ENCODE data around the gene RBM42.
"Not testable (repeated sequence)": the region's sequence is repeated elsewhere in the genome, so short reads cannot be mapped to it uniquely, and the experiment has no call there.

The RBM42 gene, protein sequence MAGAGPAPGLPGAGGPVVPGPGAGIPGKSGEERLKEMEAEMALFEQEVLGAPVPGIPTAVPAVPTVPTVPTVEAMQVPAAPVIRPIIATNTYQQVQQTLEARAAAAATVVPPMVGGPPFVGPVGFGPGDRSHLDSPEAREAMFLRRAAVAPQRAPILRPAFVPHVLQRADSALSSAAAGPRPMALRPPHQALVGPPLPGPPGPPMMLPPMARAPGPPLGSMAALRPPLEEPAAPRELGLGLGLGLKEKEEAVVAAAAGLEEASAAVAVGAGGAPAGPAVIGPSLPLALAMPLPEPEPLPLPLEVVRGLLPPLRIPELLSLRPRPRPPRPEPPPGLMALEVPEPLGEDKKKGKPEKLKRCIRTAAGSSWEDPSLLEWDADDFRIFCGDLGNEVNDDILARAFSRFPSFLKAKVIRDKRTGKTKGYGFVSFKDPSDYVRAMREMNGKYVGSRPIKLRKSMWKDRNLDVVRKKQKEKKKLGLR

DNA sequence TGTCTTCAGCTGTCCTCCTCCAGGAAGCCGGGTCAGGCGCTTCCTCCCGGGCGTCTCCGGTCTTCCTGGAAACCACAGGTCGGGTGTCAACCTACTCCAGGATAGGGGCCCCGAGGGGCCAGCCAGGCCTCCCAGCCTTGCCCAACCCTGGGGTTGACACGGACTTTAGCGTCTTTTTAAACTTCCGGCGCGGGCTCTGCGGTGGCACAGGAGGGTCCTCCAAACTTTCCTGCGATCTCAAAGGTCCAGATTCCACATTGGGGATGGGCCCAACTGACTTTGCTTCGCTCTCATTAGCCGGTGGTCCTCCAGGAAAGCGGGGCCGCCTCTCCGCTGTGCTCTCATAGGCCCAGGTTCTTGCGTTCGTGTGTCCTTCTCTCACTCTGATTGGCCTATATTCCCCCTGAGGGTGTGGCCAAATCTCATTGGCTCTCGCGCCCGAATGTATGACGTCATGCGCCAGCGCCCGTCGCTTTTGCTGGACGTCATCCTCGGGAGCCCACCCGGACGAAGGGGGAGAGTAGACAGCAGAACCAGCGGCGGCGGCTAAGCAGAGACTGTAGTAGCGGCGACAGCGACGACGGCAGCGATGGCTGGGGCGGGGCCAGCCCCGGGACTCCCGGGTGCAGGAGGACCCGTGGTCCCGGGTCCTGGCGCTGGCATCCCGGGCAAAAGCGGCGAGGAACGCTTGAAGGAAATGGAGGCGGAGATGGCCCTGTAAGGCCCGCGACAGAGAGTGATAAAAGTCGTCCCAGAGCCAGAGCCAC lies at the start of gene RBM42:
TSS of gene RBM42 (plus strand) at position 472 of the 767 bp plus-strand sequence. CDS start at position 590, 118 bp downstream.
- DNase-seq = peak; percentile 85

DNA sequence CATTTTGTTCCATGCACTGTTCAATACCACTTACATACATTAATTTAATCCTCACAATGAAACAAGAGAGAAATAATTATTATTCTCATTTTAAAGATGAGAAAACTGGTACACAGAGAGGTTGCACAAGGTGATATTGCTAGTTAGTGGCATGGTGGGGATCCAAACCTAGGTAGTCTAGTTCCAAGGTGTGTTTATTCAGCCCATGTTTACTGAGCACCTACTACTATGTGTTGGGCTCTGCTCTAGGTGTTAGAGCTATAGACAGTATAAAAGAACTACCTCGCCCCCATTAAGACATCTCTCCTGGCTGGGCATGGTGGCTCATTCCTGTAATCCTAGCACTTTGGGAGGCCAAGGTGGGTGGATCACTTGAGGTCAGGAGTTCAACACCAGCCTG lies 46.1 kb upstream of the RBM42 start:
- DNase-seq = no peak

GRCh38 chr19:35585848-35586247 lies 43.0 kb upstream of the RBM42 start, which contains the start of gene PMIS2:
Gene PMIS2 (plus strand): TSS chr19:35586173. CDS start chr19:35586260, 87 bp downstream.
- DNase-seq = no peak

DNA sequence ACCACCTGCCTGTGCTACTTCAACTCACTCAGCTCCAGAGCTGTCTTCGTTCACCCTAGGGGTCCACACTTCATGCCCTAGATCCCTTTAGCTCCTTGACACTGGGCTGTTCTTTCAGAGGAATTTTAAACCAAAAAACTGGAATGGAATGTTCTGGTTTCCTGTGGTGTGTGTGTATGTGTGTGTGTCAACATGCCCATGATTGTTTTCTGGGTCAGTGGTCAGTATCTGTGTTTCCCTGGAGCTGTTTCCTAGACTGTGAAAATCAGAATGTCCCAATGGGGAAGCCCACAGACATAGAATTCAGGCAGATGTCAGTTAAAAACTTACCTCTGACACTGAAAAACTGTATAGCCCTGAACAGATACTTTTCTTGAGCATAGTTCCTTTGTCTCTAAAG lies 41.5 kb upstream of the RBM42 start:
- DNase-seq = no peak

- DNase-seq = no peak
Measured at GRCh38 chr19:35590875-35591274, 38.0 kb upstream of the RBM42 start.

GRCh38 chr19:35592226-35592625 lies 36.6 kb upstream of the RBM42 start:
- no peak for DNase-seq

GRCh38 chr19:35595026-35595425 lies 33.8 kb upstream of the RBM42 start:
- DNase-seq = not testable (repeated sequence)

GRCh38 chr19:35595928-35596327 lies 32.9 kb upstream of the RBM42 start:
- DNase-seq = no peak

DNA sequence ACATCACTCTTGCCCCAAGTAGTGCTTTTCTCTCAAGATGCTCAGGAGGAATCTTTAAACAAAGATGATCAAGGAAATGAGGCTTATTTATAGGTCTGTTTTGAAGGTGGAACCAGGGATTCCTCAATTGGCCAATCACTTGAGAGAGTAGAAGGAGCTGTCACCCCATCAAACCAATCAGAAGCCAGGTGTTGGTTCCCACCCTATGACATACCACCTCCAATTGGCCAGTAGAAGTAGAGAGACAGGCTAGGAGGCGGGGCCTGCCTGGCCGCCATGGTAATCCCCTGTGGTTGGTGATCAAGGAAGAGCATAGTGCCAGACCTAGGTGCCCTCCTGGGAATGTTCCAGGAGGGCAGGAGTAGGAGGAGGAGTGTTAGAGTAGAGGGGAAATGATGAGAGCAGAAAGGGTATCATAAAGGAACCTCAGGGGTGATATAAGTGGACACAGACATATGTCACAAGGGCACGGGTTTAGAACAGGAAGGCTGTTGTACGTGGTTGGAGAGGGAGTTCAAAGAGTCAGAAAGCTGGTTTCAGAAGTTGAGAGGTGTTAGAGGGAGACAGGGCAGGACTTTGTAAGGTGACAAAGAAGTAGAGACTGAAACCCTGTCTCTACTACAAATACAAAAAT lies 32.4 kb upstream of the RBM42 start:
- DNase-seq = no peak

DNA sequence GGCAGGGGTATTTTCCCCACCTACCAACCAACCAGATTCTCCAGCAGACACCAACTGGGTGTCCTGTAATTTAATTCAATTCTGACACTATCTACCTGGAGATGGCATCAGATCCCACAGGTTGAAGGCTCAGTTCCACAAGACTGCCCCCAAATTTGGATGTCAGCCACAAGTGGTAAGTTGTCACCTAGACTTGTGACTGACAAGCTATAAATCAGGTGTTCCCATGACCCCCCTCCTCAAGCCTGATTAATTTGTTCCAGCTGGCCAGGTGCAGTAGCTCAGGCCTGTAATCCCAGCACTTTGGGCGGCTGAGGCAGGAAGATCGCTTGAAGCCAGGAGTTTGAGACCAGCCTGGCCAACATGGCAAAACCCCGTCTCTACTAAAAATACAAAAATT lies 26.9 kb upstream of the RBM42 start:
- no peak for DNase-seq

GRCh38 chr19:35604436-35604835 lies 24.4 kb upstream of the RBM42 start:
- DNase-seq = not testable (repeated sequence)

- not testable (repeated sequence) for DNase-seq
Measured at GRCh38 chr19:35607170-35607569, 21.7 kb upstream of the RBM42 start.

DNA sequence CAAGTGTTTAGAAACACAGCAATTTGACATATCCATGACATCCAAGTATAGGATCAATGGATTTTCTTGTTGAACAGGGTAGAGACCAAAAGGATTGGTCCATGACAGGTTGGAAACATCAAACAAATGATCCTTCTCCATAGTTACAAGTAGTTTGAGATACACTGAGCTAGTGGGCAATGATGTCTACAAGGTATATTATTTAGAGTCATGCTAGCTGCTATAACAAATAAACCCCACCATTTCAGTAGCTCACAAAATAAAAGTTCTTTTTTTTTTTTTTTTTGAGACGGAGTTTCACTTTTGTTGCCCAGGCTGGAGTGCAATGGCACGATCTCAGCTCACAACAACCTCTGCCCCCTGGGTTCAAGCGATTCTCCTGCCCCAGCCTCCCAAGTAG lies 21.2 kb upstream of the RBM42 start:
- no peak for DNase-seq

GRCh38 chr19:35608251-35608650 lies 20.6 kb upstream of the RBM42 start:
- no peak for DNase-seq

DNA sequence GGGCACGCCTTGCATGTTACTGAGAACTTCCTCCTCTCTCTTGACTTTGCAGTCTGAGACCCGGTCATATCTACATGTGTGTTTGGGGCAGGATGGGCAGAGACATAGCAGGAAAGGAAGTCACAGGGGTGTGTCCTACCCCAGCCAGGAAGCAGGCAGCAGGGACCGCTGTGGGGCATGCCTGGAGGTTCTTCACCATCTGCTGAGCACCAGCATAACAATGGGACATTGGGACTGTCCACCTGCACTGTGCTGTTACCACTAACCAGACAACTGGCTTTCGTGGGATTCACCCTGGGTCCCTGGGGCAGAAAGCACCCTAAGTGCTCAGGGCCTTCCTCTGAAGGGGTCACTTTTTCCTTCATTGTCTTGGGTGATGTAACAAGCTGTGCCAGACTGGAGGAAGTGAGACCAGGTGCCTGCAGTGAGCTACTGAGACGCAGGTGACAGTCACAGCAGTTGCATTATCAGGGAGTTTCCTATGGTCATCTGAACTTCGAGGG lies 18.9 kb upstream of the RBM42 start:
- DNase-seq = no peak

GRCh38 chr19:35612224-35612558 lies 16.6 kb upstream of the RBM42 start:
- DNase-seq = no peak

DNA sequence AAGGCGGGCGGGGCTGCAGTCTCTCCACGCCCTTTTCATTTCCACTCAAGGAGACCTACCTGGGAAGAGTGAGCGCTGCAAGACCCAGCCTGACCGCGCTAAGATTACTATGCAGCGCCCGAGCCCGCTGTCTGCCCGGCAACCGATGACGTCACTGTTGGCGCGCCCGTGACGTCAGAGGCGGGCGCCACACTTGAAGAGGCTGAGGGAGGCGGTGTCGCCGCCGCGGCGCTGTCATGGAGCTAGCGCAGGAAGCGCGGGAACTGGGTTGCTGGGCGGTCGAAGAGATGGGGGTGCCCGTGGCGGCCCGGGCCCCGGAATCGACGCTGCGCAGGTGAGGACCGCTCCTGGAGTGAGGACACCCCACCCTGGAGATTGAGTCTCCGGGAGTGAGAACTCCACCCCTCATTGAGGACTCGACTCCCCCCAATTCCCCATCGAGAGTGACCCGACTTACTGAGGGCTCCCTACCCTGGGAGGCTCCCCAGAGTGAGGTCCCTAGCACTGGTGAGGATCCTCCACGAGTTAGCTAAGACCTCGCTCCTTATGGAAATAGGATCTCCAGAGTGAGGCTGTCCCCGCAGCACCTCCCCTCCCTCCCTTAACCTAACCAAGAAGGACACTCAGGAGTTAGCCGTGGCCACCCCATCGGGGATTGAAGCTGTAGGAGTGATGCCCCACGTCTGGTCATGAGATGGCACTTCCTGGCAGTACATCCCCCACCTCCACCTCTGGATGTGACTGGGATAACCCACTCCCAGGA lies 16.1 kb upstream of the RBM42 start, which contains the start of gene HAUS5:
TSS of gene HAUS5 (plus strand) at position 177 of the 763 bp plus-strand sequence. CDS start at position 237, 60 bp downstream.
- peak; percentile 75 for DNase-seq

DNA sequence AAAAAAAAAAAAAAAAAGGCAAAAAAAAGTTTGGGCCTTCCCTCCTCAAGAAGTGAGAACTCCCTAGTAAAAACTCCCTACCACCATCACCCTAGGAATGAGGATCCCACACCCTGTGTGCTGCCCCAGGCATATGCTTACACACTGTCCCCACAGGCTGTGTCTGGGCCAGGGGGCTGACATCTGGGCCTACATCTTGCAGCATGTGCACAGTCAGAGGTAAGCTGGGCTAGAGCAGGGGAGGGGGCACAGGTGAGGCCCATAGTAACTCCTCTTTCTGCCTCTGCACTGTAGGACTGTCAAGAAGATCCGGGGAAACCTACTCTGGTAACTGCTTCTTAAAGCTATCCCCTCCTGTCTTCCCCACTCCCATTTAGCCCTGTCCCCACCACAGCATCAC lies 15.3 kb upstream of the RBM42 start:
- DNase-seq = no peak

- no peak for DNase-seq
Measured at GRCh38 chr19:35615036-35615435, 13.8 kb upstream of the RBM42 start.

DNA sequence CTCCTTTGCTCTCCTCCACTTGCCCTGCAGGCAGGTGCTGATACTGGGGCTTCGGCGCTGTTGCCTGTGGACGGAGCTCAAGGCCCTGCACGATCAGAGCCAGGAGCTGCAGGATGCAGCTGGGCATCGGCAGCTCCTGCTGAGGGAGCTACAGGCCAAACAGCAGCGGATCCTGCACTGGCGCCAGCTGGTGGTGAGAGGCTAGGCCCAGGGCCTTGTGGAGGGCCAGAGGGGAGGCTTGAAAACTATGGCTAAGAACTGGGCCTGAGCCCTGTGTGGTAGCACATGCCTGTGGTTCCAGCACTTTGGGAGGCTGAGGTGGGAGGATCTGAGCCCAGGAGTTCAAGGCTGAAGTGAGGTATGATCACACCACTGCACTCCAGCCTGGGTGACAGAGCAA lies 10.0 kb upstream of the RBM42 start:
- no peak for DNase-seq

DNA sequence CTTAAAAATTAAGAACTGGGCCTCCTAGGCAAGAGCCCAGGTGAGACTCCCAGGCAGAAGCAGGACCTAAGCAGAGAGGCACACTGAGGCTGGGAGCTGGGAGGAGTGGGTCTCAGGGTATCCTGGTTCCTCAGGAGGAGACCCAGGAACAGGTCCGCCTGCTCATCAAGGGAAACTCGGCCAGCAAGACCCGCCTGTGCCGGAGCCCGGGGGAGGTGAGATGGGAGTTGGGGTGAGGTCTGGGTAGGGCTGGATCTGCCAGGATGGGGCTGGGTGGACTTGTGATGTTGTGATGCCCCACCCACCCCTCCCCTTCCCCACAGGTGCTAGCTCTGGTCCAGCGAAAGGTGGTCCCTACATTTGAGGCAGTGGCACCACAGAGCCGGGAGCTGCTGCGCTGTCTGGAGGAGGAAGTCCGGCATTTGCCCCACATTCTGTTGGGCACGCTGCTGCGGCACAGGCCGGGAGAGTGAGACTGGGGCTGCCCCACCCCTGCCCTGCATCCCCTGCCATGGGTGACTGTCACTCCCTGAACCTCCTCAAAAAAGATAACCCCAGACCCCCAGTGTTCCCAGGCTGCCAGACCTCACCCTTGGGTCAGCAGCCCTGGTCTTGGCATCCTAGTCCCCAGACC lies 9.4 kb upstream of the RBM42 start:
- no peak for DNase-seq

- no peak for DNase-seq
Measured at GRCh38 chr19:35620001-35620400, 8.8 kb upstream of the RBM42 start.

Measured in GOT3 (cell line).